GM21619 (cell line): ENCODE data around the gene TJP3.

Experiments used
- ATAC-seq: cut with Tn5 transposase; IDR thresholded peaks from one replicate; pipeline ENCODE4 v1.9.1; 2021; ENCODE audit not compliant: unreplicated experiment

The TJP3 gene

GRCh38 chr19:3671680-3672574, 36.3 kb upstream of the TJP3 start:
- no peak for ATAC-seq

- no peak for ATAC-seq
These were observed 35.6 kb upstream of the TJP3 start for GRCh38 chr19:3672575-3672948.

GRCh38 chr19:3672993-3673392, 35.2 kb upstream of the TJP3 start:
- ATAC-seq, result no peak

- no peak for ATAC-seq
These were observed 34.4 kb upstream of the TJP3 start for GRCh38 chr19:3673506-3674439.

GRCh38 chr19:3674784-3675543, 33.2 kb upstream of the TJP3 start:
- ATAC-seq, result no peak

GRCh38 chr19:3678188-3678587, 30.0 kb upstream of the TJP3 start:
- ATAC-seq, result no peak

- no peak for ATAC-seq
These were observed 29.0 kb upstream of the TJP3 start for GRCh38 chr19:3679138-3679537.

- no peak for ATAC-seq
These were observed 28.6 kb upstream of the TJP3 start for GRCh38 chr19:3679581-3679980.

- ATAC-seq, result no peak
These were observed 27.2 kb upstream of the TJP3 start for GRCh38 chr19:3680939-3681338.

- no peak for ATAC-seq
These were observed 25.9 kb upstream of the TJP3 start for GRCh38 chr19:3682286-3682685.

GRCh38 chr19:3682741-3683404, 25.3 kb upstream of the TJP3 start:
- no peak for ATAC-seq

GRCh38 chr19:3683405-3684053, 24.7 kb upstream of the TJP3 start:
- no peak for ATAC-seq

GRCh38 chr19:3684054-3684816, 23.9 kb upstream of the TJP3 start:
- ATAC-seq, result no peak

GRCh38 chr19:3684817-3685410, 23.3 kb upstream of the TJP3 start:
- ATAC-seq, result no peak

GRCh38 chr19:3687393-3687773, 20.8 kb upstream of the TJP3 start:
- no peak for ATAC-seq

- no peak for ATAC-seq
These were observed 20.1 kb upstream of the TJP3 start for GRCh38 chr19:3687774-3688706.

- ATAC-seq, result no peak
These were observed 17.4 kb upstream of the TJP3 start for GRCh38 chr19:3690551-3691371.
